ENCODE measurements around the gene LAMB4.

The LAMB4 gene

DNA sequence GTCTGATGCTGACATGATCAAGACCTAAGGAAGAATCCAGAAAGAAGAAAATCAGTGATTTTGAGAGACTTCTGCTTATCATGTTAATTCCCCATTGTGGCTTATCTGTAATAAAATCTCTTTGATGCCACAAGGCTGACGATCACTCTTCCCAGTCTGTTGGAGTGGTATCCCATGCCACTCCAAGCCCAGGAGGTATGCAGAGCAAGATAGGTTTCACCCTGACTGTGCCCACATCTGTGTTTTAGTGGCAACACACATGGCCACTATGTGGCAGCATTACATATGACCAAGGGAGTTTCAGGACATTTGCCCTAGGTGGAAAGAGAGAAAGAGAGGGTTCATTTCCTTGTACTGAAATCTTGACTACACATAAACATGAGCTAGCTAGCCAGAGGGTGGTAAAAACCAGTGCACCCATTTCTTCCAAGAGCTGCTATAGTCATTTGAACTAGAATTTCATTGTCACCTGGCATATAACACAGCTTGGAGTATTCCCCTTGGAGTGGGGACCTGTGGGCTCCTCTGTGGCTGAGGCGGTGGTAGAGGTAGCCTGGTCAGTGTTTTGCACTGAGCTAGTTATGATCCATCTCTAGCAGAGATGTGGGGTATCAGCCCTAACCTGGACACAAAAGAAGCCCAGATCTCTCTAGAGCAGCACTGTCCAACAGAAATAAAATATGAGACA, 20.8 kb downstream of the LAMB4 start:
- H3K4me3 ChIP-seq (ENCODE audit: low read length) = no peak overlapping the region
- TF ChIP-seq ZNF274 (IDR thresholded peaks at IDR 0.05; ENCODE audit: low read depth, low read length) = no peak

DNA sequence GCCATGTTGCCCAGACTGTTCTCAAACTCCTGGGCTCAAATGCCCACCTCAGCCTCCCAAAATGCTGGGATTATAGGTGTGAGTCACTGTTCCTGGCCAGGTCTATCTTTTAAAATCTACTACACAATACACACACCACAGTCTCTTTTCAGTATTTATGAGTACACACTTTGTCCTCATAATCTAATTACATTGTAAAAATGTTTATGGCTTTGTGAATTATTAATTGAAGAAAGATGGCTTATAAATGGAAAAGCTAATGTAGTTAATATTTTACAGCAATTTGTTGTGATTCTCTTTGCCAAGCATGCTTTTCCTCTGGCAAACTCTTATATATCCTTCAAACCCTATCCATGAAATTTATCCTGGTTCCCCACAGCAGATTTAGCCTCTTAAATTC, 22.0 kb downstream of the LAMB4 start:
- TF ChIP-seq ZNF274 (IDR thresholded peaks at IDR 0.05; ENCODE audit: low read depth, low read length) = no peak
- H3K4me3 ChIP-seq (ENCODE audit: low read length) = no peak overlapping the region

DNA sequence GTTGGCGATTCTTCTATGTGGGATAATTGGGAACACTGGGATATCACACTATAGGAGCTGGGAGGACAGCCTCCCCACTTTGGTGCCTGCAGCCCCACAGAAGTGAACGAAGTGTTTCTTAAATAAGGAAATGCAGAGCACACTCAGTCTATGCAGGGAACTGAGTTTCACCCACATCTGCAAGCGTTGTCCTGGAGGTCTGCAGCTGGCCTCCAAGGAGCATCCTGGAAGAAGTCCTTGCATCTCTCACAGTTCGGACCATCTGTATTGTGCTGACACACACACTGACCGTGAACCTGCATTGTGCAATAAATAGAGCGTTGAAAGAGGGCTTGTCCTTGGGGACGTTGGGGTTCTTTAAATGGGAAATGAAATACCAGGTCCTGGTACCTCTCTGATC, 25.8 kb downstream of the LAMB4 start:
- H3K4me3 ChIP-seq (ENCODE audit: low read length) = no peak overlapping the region
- no peak for TF ChIP-seq ZNF274 (IDR thresholded peaks at IDR 0.05; ENCODE audit: low read depth, low read length)

DNA sequence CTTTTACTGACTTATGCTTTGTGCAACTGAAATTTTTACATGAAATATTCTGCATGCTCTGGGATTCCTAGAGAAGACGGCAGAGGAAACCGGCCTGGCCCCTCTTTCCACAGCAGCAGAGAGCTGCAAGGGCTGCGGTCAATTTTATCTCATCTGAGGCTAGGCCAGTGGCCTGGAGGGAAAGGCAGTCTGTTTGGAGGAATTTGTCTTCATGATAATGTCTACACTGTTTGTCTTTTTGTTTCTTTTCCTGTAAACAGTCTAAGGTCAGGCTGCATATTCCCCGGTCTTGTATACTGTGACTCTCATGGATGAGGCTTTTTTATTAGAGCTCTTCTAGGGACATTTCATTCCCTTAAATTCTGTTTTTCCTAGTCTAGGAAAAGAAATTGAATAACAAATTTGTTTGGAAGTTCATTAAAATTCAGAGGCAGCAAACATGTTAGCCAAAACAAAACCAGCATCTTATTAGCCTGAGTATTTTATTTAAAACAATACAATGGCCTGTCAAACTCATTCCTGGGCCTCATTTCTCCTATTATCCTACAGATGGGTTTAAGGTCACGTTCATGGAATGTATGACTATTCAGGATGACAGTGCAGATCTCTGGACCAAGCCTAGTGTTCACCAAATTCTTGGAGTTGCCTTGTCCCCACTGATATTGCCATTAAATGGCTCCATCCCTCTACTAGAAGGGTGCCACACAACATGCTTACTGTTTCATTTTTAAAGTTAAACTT, 26.4 kb downstream of the LAMB4 start:
- no peak for TF ChIP-seq ZNF274 (IDR thresholded peaks at IDR 0.05; ENCODE audit: low read depth, low read length)

DNA sequence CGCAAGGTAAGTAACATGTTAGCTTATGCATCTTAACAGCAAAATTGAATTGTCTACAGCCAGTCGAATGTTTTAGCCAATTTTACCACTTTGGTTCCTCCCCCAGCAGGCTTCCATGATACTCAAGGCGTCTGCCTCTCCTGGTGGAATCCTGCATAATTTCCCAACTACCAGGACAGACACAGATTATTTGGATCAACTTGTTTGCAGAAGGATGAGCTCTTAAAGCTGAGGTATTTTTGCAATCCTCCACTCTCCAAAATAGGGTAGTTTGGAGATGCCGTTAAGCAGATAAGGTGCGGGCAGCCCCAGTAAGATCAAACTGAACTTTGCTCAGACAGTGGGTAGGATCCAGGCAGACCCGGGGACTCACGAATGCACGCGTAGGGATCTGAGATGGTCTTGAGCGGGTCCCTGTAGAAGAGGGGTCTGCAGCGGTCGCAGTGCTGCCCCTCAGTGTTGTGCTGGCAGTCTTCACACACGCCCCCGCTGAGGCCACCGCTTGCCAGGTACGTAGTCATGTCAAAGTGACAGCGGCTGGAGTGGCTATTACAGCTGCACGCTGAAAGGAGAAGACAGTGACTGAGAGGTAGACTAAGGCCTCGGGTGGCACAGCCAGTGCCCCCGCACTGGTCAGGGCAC, 27.4 kb downstream of the LAMB4 start:
- no peak for TF ChIP-seq ZNF274 (IDR thresholded peaks at IDR 0.05; ENCODE audit: low read depth, low read length)
- H3K4me3 ChIP-seq (ENCODE audit: low read length) = no peak overlapping the region

More for the DNA sequence above, 26.4 kb downstream of the LAMB4 start:
- no peak overlapping the region for H3K4me3 ChIP-seq (ENCODE audit: low read length)

DNA sequence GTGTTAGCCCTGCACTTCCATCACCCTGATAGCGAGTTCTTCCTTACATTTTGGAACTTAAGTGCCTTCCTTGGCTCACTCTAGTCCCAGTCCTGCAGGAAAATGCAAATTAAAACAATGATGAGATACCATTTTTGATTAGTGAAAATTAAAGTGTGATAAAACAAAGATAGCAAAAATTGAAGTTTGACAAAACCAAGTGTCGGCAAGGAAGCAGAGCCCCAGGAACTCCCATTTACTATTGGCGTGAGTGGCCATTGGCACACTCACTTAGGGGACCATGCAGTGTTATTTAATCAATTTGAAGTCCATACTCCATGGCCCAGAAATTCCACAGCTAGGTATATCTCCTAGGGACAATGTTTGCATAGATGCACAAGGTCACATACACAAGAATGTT, 28.4 kb downstream of the LAMB4 start:
- no peak overlapping the region for H3K4me3 ChIP-seq (ENCODE audit: low read length)
- TF ChIP-seq ZNF274 (IDR thresholded peaks at IDR 0.05; ENCODE audit: low read depth, low read length) = no peak

DNA sequence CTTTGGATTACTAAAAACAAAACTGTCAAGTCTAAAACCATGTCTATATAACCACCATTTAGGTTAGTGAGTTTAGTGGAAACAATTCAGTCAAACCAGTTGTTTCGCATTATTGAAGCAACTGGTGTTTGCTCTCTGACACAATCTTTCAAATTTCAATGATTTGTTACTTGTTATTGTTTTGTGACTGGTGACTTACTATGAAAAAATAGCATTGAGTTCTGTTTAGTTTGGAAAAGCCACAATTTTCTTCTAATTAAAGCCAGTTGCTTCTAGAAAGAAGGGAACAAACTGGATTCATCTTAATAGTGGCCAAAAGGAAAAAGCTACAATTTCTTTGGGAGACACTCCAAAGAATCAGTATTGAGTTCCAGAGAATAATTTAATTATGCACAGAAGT, 30.4 kb downstream of the LAMB4 start:
- TF ChIP-seq ZNF274 (IDR thresholded peaks at IDR 0.05; ENCODE audit: low read depth, low read length) = no peak
- no peak overlapping the region for H3K4me3 ChIP-seq (ENCODE audit: low read length)

DNA sequence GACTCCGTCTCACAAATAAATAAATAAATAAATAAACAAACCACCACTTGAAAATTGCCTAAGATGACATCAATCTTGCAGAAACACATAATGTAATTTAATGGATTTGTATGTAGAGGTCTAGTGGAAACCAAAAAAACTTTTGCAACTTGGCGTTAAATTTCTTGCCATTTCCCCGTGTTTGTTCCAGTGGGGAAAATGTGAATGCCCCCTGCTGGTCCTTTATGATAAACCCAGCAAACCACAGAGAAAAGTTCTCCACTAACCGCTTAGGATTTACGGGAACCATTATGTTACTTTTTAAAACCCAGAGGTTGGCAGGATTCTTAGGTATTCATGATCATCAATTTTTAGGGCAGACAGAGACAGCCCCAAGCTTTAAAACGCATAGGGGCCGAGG, 32.5 kb downstream of the LAMB4 start:
- no peak for TF ChIP-seq ZNF274 (IDR thresholded peaks at IDR 0.05; ENCODE audit: low read depth, low read length)
- H3K4me3 ChIP-seq (ENCODE audit: low read length) = no peak overlapping the region

DNA sequence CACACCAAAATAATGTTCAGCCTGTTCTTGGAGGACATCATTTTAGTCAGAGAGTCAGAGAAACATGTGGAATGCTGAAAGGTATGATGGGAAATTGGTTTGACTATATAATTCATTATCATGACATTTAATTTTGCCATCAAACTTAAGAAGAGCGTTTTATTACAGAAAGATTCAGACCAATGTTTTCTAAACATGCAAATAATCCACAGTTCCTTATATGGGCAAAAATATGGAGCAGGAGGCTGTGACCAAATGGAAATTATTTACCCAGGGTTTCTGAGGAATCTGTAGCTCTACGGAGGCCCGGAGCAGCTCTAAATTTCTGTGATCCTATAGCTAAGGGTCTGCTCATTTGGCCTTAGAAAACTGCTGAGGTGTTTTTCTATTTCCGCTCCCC, 33.2 kb downstream of the LAMB4 start:
- H3K4me3 ChIP-seq (ENCODE audit: low read length) = no peak overlapping the region
- TF ChIP-seq ZNF274 (IDR thresholded peaks at IDR 0.05; ENCODE audit: low read depth, low read length) = no peak

DNA sequence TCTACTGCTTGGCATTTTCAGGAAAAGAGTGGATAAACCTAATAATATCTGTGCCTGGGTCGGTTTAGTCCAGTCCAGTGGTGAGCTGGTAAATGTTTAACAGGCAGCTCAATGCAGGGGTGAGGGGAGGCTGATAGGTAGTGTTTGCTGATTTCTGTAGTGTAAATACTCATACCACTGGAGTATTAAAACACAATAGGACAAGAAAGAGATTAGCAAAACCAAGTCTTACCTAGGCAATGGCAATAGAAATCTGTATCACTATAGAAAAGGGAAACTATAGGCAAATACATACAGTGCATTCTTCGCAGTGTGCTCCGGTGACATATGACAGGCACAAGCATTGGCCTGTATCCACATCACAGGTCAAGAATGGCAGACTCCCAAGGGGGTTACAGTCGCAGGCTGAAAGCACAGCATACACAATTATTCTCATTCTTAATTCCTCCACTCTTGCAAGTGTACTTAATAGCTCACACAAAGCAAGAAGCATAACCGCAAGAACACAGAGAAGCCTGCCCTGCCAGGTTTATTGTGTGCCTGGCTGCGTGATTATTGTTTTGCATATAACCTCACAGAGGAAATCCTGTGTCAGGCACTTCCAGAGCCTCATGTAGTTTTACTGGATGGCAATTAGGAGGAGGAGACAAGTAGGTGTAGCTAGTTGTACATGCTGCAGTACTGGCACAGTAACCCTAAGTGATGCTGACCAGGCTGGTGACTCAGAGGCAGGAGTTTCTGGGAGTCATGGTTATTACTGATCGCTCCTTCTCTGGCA, 35.0 kb downstream of the LAMB4 start:
- no peak for TF ChIP-seq ZNF274 (IDR thresholded peaks at IDR 0.05; ENCODE audit: low read depth, low read length)
- H3K4me3 ChIP-seq (ENCODE audit: low read length) = no peak overlapping the region

DNA sequence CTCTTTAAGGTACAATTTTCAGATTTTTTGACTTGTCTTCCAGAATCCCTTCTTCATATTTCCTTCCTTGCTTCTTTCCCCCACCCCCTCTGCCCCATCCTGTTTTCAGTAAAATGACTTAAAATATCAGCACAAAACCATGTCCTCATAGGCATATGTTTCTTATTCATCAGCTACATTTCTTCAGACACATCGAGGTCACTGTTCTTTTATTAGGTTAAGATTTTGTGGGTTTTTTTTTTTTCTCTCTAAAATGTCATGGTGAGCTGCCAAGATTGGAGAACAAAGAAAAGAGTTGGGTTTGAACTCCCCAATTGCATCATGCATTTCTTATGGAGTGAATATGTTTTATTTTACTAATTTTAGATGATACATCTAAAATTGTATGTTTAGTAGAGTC, 35.8 kb downstream of the LAMB4 start:
- no peak for TF ChIP-seq ZNF274 (IDR thresholded peaks at IDR 0.05; ENCODE audit: low read depth, low read length)
- no peak overlapping the region for H3K4me3 ChIP-seq (ENCODE audit: low read length)

DNA sequence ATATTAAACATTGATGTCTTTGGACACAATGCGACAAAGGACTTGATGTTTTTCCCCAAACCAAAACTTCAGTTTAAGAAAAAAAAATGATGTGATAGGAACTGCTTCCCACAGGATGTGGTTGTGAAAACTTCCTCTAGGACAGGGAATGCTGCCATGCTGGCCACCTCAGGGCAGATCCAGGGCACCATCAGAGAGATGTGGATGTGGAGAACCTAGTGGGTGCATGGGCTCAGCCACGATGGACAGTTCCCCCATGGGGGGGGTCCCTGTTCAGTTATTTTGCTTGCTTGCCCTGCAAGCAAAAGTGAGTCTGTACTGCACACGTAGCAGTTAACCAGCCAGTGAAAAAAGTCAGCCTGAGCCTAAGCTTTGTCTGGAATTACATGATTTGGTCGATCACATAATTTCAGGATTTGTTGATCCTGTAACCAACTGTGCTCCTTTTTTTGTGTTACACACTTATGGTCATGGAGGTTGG, 36.3 kb downstream of the LAMB4 start:
- no peak for TF ChIP-seq ZNF274 (IDR thresholded peaks at IDR 0.05; ENCODE audit: low read depth, low read length)

DNA sequence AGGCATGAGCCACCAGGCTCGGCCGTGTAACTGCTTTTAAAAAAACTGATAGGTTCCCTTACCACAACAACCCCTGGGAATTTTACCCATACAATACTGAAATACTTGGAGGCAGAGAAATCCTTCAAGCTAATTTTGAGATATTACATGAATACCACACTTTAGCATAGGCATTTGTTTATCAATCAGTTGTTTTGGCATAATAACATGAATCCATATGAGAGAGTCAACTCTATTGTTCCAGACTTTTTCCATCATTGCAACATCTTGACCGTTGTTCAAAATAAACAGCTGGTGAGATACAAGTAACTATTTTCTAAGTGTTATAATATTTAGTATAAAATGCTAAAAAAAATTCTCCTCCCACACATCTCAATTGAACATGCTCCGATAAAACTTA, 36.8 kb downstream of the LAMB4 start:
- no peak for TF ChIP-seq ZNF274 (IDR thresholded peaks at IDR 0.05; ENCODE audit: low read depth, low read length)
- no peak overlapping the region for H3K4me3 ChIP-seq (ENCODE audit: low read length)

More for the DNA sequence above, 36.3 kb downstream of the LAMB4 start:
- H3K4me3 ChIP-seq (ENCODE audit: low read length) = no peak overlapping the region

DNA sequence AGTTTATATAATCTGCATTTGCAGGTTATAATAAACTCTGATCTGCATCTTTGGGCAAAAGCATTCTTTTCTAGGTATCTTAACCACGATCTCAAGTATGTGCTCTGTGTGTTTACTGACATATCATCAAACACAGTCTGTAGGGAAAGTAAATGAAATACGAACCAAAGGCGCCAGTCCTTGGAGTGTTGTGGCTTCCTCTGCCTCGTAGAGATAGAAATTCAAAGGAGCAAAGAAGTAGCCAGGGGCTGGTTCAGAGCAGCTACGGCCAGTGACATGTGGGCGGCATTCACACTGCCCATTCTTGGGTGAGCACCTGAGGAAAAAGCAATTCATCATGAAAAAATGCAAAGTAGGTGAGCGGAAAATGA, 38.7 kb downstream of the LAMB4 start:
- TF ChIP-seq ZNF274 (IDR thresholded peaks at IDR 0.05; ENCODE audit: low read depth, low read length) = no peak
- H3K4me3 ChIP-seq (ENCODE audit: low read length) = no peak overlapping the region

Measured in GM08714 (cell line).